ENCODE results near the gene ADAMTS17.
"Not testable (repeated sequence)": the region's sequence is repeated elsewhere in the genome, so short reads cannot be mapped to it uniquely, and the experiment has no call there.

ADAMTS17 gene

DNA sequence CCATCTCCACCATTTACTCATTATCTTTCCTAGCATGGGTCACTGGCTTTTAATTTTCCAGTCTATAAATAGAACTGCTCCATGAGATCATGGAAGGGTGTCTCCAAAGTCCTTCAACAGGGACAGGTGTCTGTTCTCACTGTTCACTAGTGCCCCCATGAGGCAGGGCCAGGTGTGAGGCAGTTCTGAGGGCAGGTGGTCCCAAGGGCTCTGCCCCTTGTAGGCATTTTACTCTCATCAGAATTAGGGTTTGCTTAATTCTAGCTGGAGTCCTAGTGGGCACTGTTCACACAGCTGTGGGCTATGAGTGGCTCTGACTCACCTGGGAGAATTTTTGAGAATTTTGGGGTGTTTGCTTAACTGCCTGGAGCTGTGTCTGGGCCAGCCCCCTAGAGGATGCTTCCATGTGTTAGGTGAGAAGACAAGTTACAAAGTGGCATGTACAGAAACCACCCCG lies 360.6 kb downstream of the ADAMTS17 start:
- Mint-ChIP-seq H3K36me3 (no peaks in the 10 kb centered on the region), H3K4me1 (no peaks in the 10 kb centered on the region), H3K9me3 (no peaks in the 10 kb centered on the region), H3K4me3 (no peak overlapping the region), H3K27ac (no peak overlapping the region)
- ATAC-seq = no peak
- DNase-seq (ENCODE audit: low spot score in 2 of 2) = no peak

GRCh38 chr15:99980752-99981151 lies 361.0 kb downstream of the ADAMTS17 start:
- no peaks in the 10 kb centered on the region for H3K36me3 Mint-ChIP-seq
- H3K4me3 Mint-ChIP-seq = no peak overlapping the region
- no peaks in the 10 kb centered on the region for H3K9me3 Mint-ChIP-seq
- DNase-seq (ENCODE audit: low spot score in 2 of 2) (no peak), ATAC-seq (no peak)
- no peak overlapping the region for H3K27ac Mint-ChIP-seq
- H3K4me1 Mint-ChIP-seq = no peaks in the 10 kb centered on the region

DNA sequence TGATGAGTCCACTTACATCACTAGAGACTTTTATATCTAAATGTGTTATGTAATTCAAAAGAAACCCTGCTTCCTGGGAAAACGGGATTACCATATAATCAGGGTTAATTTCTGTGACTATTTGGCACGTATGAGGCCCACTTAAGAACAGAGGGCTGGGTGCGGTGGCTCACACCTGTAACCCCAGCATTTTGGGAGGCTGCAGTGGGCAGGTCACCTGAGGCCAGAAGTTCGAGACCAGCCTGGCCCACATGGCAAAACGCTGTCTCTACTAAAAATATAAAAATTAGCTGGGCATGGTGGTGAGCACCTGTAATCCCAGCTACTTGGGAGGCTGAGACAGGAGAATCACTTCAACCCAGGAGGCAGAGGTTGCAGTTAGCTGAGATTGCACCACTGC lies 361.9 kb downstream of the ADAMTS17 start:
- H3K4me1 Mint-ChIP-seq; H3K9me3 Mint-ChIP-seq; H3K27ac Mint-ChIP-seq; ATAC-seq; H3K36me3 Mint-ChIP-seq; DNase-seq (ENCODE audit: low spot score in 2 of 2); H3K4me3 Mint-ChIP-seq: not testable (repeated sequence)

DNA sequence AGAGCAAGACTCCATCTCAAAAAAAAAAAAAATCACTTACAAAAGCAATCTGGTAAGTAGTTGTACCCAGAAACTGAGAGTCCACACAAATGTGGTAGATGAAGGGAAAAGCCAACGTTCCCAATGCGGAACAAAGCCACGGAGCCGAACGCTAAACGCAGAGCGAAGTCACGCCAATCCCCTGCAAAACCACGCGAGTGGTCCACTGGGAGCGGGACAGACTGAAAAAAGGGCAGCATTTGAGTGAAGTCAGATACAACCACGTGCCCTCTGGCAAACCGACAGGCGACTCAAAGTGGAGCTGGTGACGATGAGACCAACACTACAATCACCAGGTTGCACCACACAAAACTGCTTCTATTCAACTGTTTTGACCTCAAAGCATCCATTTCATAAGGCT lies 362.4 kb downstream of the ADAMTS17 start:
- no peak overlapping the region for H3K27ac Mint-ChIP-seq

DNA sequence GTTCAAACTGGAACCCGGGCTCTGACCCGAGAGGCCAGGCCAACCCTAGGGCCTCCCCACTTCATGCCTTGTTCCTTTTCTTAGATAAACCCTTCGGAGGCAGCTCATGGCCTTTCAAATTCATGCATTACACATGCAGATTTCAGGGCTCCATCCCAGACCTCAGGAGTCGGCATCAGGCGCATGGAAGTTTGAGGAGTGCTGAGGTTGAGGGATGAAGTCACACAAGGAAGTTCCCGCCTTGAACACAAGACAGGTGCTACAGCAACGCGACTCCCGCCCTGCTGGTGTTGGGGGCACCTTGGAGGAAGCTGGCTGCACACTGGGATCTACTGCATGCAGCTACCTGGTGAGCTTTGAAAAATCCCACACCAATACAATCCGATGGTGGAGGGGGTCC lies 363.3 kb downstream of the ADAMTS17 start:
- Mint-ChIP-seq H3K27ac (no peak overlapping the region), H3K4me1 (no peaks in the 10 kb centered on the region), H3K9me3 (no peaks in the 10 kb centered on the region), H3K4me3 (no peak overlapping the region), H3K36me3 (no peaks in the 10 kb centered on the region)
- DNase-seq (ENCODE audit: low spot score in 2 of 2) = no peak
- no peak for ATAC-seq

More for the DNA sequence above, 362.4 kb downstream of the ADAMTS17 start:
- Mint-ChIP-seq H3K4me1 (no peaks in the 10 kb centered on the region), H3K9me3 (no peaks in the 10 kb centered on the region), H3K36me3 (no peaks in the 10 kb centered on the region), H3K4me3 (no peak overlapping the region)
- DNase-seq (ENCODE audit: low spot score in 2 of 2) (no peak), ATAC-seq (no peak)

DNA sequence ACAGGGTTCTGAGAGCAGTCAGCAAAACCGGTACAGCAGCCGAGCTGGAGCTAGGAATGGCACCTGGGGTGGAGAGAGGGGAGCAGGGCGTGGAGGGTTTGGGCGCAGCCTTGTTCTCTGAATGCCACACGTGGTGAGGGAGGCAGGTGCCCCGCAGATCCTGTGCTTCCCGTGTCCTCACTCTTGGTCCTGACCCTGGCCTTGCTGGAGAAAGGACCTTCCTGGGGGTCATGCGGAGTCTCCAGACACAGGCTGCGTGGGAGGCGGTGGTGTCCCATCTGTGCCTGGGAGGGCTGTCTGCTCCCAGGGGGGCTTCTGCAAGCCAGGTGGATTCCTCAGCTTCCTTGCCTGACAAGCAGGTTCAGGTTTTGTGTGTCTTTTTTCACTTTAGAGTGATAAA lies 363.8 kb downstream of the ADAMTS17 start:
- H3K27ac Mint-ChIP-seq = no peak overlapping the region
- H3K4me3 Mint-ChIP-seq = no peak overlapping the region
- H3K4me1 Mint-ChIP-seq = no peaks in the 10 kb centered on the region
- ATAC-seq (no peak), DNase-seq (ENCODE audit: low spot score in 2 of 2) (no peak)
- H3K9me3 Mint-ChIP-seq = no peaks in the 10 kb centered on the region
- H3K36me3 Mint-ChIP-seq = no peaks in the 10 kb centered on the region

DNA sequence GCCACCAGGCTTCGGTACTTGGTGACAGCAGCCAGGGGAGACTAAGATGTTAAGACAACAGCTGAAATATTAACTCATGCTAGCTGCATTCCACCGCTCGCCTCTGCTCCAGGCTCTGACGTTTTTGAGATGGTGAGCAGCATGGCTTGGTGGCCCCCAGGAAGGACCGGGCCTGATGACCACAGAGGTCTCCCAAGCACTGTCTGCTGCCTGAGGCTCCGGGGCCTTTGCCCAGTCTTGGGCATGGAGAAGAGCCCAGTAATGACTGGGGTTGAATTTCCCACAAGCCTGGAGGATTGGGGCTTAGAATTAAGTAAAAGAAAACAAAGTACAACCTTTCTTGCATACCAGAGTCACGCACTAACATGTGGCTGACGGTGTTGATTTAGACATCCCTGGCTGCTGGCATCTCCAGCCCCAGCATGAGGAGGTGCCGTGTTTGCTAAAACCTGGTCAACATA lies 364.9 kb downstream of the ADAMTS17 start:
- Mint-ChIP-seq H3K36me3 (no peaks in the 10 kb centered on the region), H3K27ac (no peak overlapping the region), H3K4me1 (no peaks in the 10 kb centered on the region), H3K9me3 (no peaks in the 10 kb centered on the region), H3K4me3 (no peak overlapping the region)
- no peak for DNase-seq (ENCODE audit: low spot score in 2 of 2)
- no peak for ATAC-seq

GRCh38 chr15:99976000-99976399 lies 365.8 kb downstream of the ADAMTS17 start:
- peak; percentile 23 for ATAC-seq
- no peak for DNase-seq (ENCODE audit: low spot score in 2 of 2)
- no peaks in the 10 kb centered on the region for H3K36me3 Mint-ChIP-seq

DNA sequence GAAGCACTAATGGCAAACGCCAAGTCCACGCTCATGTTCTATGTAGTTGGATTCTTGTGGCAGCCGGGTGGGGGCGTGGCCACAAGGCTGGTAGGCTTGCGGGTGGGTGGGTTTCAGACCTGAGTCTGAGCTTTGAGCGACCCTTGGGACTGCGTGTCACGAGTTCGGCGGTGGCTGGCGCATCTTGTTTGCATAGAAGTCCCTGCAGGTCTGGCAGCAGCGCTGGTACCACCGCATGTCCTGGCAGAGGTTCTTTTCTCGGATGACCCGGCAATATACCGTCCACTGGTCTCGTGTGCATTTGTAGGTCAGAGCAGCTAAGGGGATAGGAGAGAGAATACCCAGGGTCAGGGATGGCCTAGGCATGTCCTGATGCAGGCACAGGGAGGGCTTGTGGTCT lies 367.5 kb downstream of the ADAMTS17 start:
- no peak overlapping the region for H3K27ac Mint-ChIP-seq
- no peaks in the 10 kb centered on the region for H3K9me3 Mint-ChIP-seq
- DNase-seq (ENCODE audit: low spot score in 2 of 2) = no peak
- no peaks in the 10 kb centered on the region for H3K36me3 Mint-ChIP-seq
- H3K4me3 Mint-ChIP-seq = no peak overlapping the region
- ATAC-seq = no peak
- H3K4me1 Mint-ChIP-seq = no peaks in the 10 kb centered on the region

More at GRCh38 chr15:99976000-99976399, 365.8 kb downstream of the ADAMTS17 start:
- Mint-ChIP-seq H3K4me1 (no peaks in the 10 kb centered on the region), H3K9me3 (no peaks in the 10 kb centered on the region), H3K4me3 (no peak overlapping the region), H3K27ac (no peak overlapping the region)

DNA sequence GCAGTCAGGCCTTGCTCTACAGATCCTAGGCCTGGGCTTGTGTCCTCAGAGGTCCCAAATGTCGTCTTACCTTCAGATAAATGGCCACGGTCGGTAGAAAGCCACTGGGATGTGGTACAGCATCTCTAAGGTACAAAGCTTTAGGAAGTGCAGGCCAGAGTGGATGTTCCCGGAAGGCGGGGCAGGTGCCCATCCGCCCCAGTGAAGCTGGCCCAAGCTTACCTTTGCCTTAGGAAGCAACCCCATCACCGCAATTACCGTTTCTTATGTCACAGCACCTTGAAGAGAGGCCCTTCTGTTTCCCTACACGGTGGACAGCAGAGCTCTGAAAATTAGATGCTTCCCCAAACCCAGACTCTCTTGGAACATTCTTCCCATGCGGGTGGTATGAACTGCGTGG lies 368.4 kb downstream of the ADAMTS17 start:
- H3K27ac Mint-ChIP-seq = no peak overlapping the region
- H3K9me3 Mint-ChIP-seq = no peaks in the 10 kb centered on the region

GRCh38 chr15:99970891-99971430 lies 370.8 kb downstream of the ADAMTS17 start:
- no peak for ATAC-seq
- no peak overlapping the region for H3K27ac Mint-ChIP-seq
- H3K4me3 Mint-ChIP-seq = no peak overlapping the region

More for the DNA sequence above, 368.4 kb downstream of the ADAMTS17 start:
- H3K4me3 Mint-ChIP-seq = no peak overlapping the region
- DNase-seq (ENCODE audit: low spot score in 2 of 2) = no peak
- ATAC-seq = no peak
- H3K4me1 Mint-ChIP-seq = no peaks in the 10 kb centered on the region
- H3K36me3 Mint-ChIP-seq = no peaks in the 10 kb centered on the region

DNA sequence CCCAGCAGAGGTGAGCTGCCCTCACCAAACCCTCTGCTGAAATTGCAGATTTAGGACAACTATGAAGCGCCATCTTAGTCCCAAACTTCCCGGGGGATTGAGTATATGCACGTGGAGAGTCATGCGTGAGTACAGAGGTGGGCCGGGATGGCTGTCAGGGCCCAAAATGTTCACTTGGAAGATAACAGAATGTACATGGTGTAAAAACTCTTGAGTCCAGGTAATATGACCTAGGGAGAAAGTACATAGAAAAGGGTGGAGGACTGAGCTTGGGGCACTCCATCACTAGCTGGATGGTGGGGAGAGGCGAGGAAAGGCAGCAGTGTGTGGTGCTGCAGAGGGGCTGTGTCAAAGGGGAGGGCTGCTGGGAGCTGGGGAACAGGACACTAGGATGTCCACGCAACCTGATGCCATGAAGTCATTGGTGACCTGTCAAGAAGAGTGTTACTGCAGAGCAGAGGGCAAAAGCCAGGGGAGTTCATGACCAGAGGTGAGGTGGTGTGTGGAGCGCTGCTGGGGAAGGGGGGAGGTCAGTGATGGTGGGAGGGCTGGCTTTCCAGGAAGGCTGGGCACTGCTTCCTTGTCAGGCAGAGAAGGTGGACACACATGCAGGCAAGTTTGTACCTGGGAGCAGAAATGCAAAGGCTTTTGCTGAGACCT lies 372.4 kb downstream of the ADAMTS17 start:
- H3K27ac Mint-ChIP-seq = no peak overlapping the region
- H3K9me3 Mint-ChIP-seq = no peaks in the 10 kb centered on the region
- ATAC-seq (no peak), DNase-seq (ENCODE audit: low spot score in 2 of 2) (no peak)
- no peaks in the 10 kb centered on the region for H3K4me1 Mint-ChIP-seq
- H3K4me3 Mint-ChIP-seq = no peak overlapping the region
- no peaks in the 10 kb centered on the region for H3K36me3 Mint-ChIP-seq

More at GRCh38 chr15:99970891-99971430, 370.8 kb downstream of the ADAMTS17 start:
- Mint-ChIP-seq H3K4me1 (no peaks in the 10 kb centered on the region), H3K9me3 (no peaks in the 10 kb centered on the region), H3K36me3 (no peaks in the 10 kb centered on the region)
- DNase-seq (ENCODE audit: low spot score in 2 of 2) = no peak

GRCh38 chr15:99967841-99968371 lies 373.9 kb downstream of the ADAMTS17 start:
- no peak for DNase-seq (ENCODE audit: low spot score in 2 of 2)

DNA sequence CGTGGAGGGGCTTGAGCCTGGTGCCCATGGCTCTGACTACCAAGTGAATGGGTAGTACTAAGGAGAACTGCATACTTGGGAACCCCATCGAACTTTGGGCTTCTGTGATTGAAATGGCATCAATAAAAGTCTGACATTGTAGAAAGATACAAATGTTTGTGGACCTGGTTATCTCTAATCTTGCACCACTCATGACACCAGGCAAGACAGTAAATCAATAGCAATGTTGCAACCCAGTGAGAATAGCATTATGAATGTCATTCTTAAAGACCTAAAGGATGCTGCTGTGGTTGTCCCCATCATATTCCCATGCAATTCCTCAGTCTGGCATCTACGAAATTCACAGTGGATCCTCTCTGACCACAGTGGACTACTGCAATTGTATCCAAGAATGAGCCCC lies 375.0 kb downstream of the ADAMTS17 start:
- ATAC-seq = no peak
- H3K36me3 Mint-ChIP-seq = no peaks in the 10 kb centered on the region
- H3K4me3 Mint-ChIP-seq = no peak overlapping the region
- no peak overlapping the region for H3K27ac Mint-ChIP-seq
- no peaks in the 10 kb centered on the region for H3K9me3 Mint-ChIP-seq
- no peak for DNase-seq (ENCODE audit: low spot score in 2 of 2)
- H3K4me1 Mint-ChIP-seq = no peaks in the 10 kb centered on the region

More at GRCh38 chr15:99967841-99968371, 373.9 kb downstream of the ADAMTS17 start:
- Mint-ChIP-seq H3K36me3 (no peaks in the 10 kb centered on the region), H3K9me3 (no peaks in the 10 kb centered on the region), H3K4me3 (no peak overlapping the region), H3K27ac (no peak overlapping the region), H3K4me1 (no peaks in the 10 kb centered on the region)
- no peak for ATAC-seq

GRCh38 chr15:99965376-99965775 lies 376.4 kb downstream of the ADAMTS17 start:
- ATAC-seq = no peak
- no peak overlapping the region for H3K4me3 Mint-ChIP-seq
- DNase-seq (ENCODE audit: low spot score in 2 of 2) = no peak
- H3K4me1 Mint-ChIP-seq = no peaks in the 10 kb centered on the region
- H3K27ac Mint-ChIP-seq = no peak overlapping the region
- no peaks in the 10 kb centered on the region for H3K9me3 Mint-ChIP-seq
- no peaks in the 10 kb centered on the region for H3K36me3 Mint-ChIP-seq

DNA sequence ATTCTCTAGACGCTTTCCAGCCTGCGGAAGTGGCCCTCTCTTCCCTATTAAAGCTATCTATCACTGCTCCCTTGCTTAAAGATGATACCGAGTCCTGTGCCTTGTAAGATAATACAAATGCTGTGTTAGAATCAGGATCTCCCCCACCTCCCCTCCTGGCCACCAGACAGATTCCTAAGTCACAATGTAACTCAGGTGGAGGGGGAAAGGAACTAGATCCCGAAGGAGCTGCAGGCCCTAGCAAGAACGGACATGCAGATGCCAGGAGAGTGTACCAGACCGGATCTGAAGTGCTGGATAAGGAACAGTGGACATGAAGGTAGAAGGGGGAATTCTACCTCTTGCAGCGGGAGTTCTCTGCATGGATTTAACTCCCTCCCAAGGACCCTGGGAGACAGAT lies 377.8 kb downstream of the ADAMTS17 start:
- no peak for ATAC-seq

More for the DNA sequence above, 377.8 kb downstream of the ADAMTS17 start:
- Mint-ChIP-seq H3K27ac (no peak overlapping the region), H3K4me3 (no peak overlapping the region), H3K36me3 (no peaks in the 10 kb centered on the region), H3K4me1 (no peaks in the 10 kb centered on the region), H3K9me3 (no peaks in the 10 kb centered on the region)
- DNase-seq (ENCODE audit: low spot score in 2 of 2) = no peak

Data from stimulated activated effector memory CD8-positive, alpha-beta T cell treated with anti-CD3 and anti-CD28 coated beads, Interleukin-12 subunit alpha, Interleukin-12 subunit beta, amount 100 ng/mL, for 72 hours (primary cell).